ENCODE measurements around the gene SLX4IP.

DNA sequence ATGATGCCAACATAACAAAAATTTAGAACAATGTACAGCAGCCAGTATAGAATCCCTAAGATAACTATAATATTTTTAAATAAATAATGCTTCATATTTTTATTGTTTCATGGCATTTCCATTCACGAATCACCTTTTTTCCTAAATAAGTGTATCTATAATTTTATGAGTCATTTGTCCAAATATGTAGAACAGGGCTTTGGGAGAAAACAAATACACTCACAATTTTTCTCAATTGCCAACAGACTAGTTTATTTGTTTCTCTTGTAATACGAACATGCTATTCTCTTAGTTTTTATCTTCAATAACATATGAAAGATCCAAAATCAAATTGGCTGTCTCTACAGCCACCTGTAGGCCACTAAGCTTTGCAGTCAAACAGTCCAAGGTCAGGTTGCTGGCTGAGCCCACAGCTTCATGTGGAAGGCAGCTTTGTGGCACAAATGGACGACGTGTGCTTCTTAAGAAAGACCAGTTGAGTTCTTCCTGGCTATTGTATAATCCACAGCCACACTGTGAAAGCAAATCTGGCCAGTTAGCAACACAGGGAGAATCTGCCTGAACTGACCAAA is 30.1 kb upstream of the SLX4IP start:
- no peak for TF ChIP-seq CTCF (IDR thresholded peaks at IDR 0.05 in 2 of 3, conservative IDR thresholded peaks at IDR 0.05 in 1 of 3; ENCODE audit: borderline replicate concordance in 1 of 3, insufficient read depth in 1 of 3, low read depth in 2 of 3, low read length in 2 of 3)
- TF ChIP-seq TCF7L2 (IDR thresholded peaks at IDR 0.05; ENCODE audit: borderline replicate concordance, extremely low read depth, insufficient read depth, insufficient read length): no peak
- TF ChIP-seq EGR1 (IDR thresholded peaks at IDR 0.05; ENCODE audit: low read depth): no peak
- TF ChIP-seq POLR2A (IDR thresholded peaks at IDR 0.05; ENCODE audit: borderline replicate concordance, extremely low read depth, insufficient read depth, insufficient read length): no peak
- no peak for TF ChIP-seq POLR2AphosphoS5 (IDR thresholded peaks at IDR 0.05; ENCODE audit: low read depth, low read length)
- TF ChIP-seq SP1 (IDR thresholded peaks at IDR 0.05; ENCODE audit: low read depth): no peak
- no peak for TF ChIP-seq EZH2 (IDR thresholded peaks at IDR 0.05)
- no peak for TF ChIP-seq ATF3 (IDR thresholded peaks at IDR 0.05)
- no peak for TF ChIP-seq MAX (IDR thresholded peaks at IDR 0.05)
- no peak for TF ChIP-seq JUND (IDR thresholded peaks at IDR 0.05)

All from HCT116 (cell line).